Kidney glomerular epithelial cell (primary cell): ENCODE results near the gene CCDC144A.
"Not testable (repeated sequence)": the region's sequence is repeated elsewhere in the genome, so short reads cannot be mapped to it uniquely, and the experiment has no call there.

Source experiments
- DNase-seq: peaks from one replicate; lab custom pipeline; 2025; lab: John Stamatoyannopoulos, UW

CCDC144A gene, protein sequence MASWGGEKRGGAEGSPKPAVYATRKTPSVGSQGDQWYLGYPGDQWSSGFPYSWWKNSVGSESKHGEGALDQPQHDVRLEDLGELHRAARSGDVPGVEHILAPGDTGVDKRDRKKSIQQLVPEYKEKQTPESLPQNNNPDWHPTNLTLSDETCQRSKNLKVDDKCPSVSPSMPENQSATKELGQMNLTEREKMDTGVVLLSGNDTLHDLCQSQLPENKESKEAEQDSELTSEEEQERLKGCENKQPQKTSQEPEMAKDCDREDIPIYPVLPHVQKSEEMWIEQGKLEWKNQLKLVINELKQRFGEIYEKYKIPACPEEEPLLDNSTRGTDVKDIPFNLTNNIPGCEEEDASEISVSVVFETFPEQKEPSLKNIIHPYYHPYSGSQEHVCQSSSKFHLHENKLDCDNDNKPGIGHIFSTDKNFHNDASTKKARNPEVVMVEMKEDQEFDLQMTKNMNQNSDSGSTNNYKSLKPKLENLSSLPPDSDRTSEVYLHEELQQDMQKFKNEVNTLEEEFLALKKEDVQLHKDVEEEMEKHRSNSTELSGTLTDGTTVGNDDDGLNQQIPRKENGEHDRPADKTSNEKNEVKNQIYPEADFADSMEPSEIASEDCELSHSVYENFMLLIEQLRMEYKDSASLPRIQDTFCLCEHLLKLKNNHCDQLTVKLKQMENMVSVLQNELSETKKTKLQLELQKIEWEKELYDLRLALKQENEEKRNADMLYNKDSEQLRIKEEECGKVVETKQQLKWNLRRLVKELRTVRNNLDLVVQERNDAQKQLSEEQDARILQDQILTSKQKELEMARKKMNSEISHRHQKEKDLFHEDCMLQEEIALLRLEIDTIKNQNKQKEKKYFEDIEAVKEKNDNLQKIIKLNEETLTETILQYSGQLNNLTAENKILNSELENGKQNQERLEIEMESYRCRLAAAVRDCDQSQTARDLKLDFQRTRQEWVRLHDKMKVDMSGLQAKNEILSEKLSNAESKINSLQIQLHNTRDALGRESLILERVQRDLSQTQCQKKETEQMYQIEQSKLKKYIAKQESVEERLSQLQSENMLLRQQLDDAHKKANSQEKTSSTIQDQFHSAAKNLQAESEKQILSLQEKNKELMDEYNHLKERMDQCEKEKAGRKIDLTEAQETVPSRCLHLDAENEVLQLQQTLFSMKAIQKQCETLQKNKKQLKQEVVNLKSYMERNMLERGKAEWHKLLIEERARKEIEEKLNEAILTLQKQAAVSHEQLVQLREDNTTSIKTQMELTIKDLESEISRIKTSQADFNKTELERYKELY (N-terminal part only)

DNA sequence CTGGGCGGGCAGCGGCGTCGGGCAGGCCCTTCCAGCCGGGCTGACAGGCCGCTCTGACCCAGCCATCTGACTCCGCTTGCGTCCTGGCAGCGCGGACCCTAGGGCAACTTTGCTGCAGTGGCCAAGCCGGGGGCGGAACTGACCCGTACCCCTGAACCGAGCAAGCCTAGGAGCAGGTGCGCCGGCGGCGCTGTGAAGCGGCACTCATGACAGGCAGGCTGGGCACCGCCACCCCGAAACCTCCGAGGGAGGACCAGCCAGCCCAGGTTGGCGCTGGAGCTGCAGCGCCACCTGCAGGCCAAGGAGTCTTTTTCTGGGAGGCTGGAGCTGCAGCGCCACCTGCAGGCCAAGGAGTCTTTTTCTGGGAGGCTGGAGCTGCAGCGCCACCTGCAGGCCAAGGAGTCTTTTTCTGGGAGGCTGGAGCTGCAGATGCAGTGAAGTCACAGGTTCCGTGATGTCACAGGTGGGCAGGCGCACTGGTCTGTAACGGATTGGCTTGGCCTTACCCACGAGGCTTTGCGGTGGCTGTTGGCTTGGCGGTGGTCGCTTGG is at the start of gene CCDC144A:
TSS of gene CCDC144A (plus strand) at position 511 of the 551 bp plus-strand sequence. CDS start 160 bp downstream, outside the sequence.
- not testable (repeated sequence) for DNase-seq

DNA sequence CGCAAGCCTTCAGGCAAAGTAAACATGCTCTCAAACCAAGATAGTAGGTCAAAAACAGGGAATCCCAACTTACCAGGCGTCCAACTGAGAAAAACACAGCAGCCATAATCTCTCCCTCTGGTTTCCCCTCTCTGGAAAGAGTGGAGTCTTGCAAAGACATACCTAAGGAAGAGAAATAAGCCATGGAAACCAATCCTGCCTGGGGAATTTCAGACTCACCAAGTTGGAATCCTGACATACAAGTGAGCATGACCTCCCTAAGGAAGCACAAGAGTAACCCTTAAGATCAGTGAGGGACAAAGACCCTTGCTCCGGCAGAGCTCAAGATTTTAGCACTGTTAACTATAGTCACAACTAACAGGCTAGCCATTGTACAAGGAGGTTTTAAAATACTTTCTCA is 40.5 kb upstream of the CCDC144A start:
- DNase-seq, result no peak

DNA sequence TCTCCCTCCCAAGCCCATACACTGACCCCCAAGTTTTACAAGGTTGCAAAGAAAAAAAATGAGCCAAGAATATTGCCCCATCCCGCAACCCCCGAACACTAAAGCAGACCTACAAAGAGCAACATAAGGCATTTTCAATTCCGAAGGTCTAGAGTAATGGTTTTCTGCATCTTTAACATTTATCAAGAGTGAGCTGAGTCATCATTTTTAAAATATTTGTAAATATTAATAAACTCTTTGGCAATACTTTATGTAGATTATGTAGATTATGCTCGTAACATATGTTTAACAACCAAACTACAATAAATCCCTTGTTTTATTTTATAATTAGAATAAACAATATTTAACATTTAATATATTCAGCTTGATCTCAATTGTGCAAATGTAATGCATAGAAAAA is 37.8 kb upstream of the CCDC144A start:
- DNase-seq, result no peak

DNA sequence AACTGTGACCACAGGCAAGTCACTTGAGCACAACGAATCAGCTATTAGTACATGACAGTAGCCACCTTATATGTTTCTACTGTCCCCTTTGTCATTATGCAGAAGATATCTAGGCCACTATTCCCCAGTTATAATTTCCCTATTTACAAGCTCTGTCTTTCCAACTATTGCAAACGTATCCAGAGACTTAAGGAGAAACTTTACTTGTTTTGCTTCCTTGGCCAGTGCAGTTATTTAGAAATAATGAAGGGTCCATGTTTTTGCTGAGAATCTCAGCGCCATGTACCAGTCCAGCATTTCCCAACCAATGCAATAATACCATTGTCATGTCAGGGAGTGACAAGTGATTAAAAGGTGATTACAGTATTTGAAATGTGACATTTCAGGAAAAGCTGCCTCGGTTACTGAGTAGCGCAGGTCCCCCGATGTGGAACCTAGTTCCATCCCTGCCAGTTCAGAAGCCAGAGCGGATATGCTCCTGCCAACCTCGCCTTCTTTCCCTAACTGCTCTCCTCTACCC is 37.1 kb upstream of the CCDC144A start:
- no peak for DNase-seq

DNA sequence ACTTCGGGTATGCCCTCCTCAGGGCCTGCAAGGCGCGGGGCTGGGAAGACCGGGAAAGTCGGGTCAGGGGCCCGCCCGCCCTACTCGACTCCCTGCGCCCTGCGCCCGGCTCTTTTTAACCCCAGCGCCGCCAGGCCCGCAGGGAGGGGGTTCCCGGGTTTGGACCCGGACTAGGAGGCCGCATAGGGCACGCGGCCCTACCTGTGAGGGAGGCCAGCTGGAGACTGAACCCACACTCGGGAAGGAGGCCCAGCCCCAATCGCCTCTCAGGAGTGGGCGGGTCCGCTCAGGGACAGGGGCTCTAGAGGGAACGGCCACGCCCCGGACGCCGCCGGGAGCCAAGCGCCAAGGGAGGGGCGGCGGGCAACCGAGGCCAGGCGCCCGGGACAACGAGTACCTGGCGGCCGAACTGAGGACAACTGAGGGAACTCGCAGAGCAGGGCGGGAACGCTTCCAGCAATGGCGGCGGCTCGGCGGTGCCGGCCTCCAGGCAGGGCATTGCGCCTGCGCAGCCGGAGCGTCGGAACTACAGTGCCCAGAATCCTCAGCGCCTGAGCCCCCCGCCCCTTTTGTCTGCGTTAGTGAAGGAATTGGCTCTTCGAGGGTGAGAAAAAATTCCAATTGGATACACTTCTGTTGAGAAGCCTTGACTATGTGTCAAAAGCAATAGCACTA is 36.5 kb upstream of the CCDC144A start, which contains the start of gene ZNF624:
TSS of gene ZNF624 (minus strand) at position 484 of the 675 bp plus-strand sequence.
- peak; percentile 97 for DNase-seq

DNA sequence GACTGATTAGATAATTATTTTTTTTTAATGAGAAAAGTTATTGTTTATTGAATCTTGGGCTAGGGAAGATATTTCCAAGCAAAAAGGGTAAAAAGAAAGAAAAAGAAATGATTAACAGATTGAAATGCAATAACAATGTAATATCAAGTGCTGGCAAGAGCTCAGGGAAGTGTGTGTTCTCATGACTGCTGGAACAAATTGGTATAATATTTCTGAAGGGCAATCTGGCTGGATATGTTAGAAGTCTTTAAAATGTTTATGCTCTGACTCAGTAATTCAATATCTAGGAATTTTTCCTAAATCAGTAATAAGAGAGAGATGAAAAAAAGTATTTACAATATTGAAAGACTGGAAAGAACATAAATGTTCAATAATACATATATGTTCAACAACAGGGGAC is 28.8 kb upstream of the CCDC144A start:
- no peak for DNase-seq

DNA sequence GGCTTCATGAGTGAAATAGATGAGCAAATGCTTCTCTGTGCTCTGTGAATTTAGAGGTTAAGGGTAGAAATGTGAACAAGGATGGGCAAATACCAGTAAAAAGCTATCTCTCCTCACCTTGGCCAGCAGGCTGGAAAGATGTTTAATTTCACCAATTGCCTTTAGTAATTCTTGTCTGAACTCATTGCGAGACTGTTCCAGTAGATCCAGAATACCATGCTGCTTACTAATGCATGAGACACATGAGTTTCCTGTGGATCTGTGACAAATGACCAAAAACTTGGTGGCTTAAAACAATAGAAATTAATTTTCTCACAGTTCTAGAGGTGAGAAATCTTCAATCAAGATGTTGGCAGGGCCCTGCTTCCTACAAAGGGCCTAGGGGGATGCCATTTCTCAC is 27.1 kb upstream of the CCDC144A start:
- DNase-seq, result no peak

DNA sequence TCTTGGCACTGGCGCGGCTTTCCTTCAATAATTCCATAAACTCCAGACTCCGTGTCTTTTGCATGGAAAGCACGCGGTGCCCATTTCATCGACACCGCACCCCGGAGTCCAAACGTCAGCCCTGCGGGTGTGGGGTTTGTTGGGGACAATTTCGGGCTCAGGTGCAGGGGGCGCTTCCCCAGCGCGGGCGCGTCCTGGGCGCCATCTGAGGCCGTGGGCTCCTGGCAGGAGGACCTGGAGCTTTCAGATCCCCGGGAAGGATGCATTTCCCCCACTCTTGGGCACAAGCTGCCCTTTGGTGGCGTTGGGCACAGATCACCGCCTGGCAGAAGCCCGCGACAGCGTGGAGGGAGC is 23.5 kb upstream of the CCDC144A start:
- not testable (repeated sequence) for DNase-seq

DNA sequence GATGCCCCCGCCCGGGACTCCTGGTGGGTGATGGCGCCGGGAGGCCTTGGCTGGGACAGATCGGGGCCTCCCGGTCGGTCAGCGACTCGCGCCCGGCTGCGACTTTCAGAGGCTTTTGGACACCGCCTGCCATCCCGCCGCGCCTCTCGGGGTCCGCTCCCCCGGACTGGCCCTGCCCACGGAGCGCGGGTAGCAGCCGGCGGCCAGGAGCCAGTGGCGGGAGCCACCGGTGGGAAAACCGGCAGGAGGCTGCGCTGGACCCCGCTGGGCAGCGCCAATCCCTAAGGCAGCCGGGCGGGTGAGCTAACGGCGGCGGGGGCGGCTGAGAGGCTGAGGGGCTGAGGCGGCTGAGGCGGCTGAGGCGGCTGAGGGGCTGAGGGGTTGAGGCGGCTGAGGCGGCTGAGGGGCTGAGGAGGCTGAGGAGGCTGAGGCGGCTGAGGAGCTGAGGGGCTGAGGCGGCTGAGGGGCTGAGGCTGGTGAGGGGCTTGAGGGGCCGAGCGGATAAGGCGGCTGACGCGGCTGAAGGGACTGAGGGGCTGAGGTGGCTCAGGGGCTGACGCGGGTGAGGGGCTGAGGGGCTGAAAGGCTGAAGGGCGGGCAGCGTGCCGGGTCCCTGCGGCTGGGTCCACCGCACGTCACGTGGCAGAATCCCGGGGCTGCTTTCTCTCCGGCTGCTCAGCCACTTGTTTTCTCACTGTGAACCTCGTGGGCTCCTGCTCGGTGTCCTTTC is 23.0 kb upstream of the CCDC144A start:
- not testable (repeated sequence) for DNase-seq

DNA sequence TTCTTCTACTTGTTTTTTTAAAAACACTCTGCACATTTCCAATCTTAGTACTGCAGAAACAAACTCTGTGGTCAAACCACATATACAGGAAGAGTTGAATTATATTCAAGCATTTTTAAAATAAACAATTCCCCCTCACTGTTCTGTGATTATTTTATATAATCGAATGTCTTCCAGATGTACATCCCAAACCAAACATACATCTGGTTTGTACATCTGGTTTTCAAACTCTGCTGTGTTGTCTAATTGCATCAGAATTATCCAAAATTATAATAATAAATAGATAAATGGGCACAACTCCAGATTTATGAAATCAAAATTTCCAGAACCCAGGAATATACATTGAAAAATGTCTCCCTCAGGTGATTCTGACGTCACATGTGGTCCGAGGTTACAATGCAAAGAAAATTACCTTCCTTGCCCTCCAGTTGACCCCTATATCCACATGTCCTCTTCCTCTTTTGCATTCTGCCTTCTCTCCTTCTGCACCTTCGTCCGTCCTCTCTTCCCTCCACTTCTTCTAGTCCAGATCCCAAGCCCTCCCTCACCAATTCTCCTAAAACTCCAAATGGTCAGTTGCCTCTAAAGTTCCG is 13.3 kb upstream of the CCDC144A start:
- DNase-seq, result no peak

DNA sequence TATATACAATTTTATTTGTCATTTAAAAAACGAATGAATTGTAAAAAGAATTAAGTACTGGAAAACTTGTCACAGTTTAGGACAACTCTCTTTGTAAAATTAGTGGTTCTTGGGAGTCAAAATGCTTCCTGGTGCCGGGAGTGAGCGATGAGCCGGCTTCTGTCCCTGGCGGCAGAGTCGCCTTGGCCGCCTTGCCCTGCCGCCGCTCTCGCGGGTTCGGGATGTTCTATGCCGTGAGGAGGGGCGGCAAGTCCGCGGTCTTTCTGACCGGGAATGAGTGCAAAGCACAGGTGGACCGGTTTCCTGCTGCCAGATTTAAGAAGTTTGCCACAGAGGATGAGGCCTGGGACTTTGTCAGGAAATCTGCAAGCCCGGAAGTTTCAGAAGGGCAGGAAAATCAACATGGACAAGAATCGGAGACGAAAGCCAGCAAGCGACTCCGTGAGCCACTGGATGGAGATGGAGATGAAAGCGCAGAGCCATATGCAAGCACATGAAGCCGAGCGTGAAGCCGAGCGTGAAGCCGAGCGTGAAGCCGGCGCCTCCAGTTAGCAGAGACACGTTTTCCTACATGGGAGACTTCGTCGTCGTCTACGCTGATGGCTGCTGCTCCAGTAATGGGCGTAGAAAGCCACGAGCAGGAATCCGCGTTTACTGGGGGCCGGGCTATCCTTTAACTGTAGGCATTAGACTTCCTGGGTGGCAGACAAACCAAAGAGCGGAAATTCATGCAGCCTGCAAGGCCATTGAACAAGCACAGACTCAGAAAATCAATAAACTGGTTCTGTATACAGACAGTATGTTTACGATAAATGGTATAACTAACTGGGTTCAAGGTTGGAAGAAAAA is 6.5 kb upstream of the CCDC144A start:
- not testable (repeated sequence) for DNase-seq

DNA sequence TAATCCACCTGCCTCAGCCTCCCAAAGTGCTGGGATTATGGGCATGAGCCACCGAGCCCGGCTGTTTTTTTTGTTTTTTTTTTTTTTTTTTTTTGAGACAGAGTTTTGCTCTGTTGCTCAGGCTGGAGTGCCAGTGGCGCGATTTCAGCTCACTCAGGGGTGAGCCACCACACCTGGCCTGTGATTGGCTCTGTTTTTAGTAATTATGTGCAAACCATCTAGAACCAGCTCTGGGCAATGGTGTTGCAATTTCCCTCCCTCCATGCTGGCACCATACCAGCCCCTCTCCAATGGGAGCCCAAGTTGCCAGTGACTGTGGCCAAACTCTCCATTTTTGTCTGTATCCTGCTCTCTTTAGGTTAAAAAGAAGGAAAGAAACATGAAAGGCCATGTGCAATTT is 4.0 kb upstream of the CCDC144A start:
- not testable (repeated sequence) for DNase-seq

DNA sequence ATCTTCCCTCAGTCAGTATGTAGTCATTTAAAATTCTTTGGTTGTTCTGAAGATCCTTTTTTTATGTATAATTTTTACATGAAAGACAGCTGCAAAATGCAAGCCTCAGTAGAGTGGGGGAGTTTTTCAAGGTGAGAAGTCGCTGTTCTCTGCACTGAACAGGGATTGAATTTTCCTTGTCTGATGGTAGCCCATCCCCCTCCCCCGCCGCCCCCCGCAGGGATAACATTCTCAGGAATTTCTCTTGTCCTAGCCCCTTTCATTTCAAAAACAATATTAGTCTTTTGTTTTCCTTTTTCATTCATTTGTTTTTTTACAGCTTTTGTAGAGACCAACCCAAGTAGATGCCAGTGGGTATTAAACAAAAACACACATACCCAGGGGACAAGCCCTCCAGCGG is 2.9 kb upstream of the CCDC144A start:
- not testable (repeated sequence) for DNase-seq

DNA sequence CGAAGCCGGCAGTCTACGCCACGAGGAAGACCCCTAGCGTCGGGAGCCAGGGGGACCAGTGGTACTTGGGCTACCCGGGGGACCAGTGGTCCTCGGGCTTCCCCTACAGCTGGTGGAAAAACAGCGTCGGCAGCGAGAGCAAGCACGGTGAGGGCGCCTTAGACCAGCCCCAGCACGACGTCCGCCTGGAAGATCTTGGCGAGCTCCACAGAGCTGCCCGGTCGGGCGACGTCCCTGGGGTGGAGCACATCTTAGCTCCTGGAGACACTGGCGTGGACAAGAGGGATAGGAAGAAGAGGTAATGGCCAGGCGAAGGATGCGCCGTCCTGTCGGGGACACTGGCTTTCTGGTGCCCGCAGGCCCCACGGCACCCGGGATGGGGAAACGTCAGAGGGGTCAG is 406 bp downstream of the CCDC144A start:
- not testable (repeated sequence) for DNase-seq

DNA sequence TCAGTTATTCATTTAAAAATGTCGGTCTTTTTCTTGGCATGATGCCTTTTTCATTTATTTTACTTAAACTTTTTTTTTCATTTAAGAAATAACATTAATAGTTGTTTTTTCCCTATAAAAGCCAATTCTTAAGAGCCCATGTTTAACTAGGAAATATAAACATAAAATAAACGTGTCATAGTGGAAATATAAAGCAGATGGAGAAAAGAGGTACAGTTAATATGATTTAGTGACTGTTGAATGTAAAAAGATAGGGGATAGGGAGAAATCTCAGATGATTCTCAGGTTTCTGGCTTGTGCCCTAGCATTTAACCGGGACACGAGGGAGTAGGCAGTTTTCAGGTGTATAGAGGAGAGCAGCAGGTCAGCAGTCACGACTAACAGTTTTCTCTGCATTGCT is 7.6 kb downstream of the CCDC144A start:
- not testable (repeated sequence) for DNase-seq

DNA sequence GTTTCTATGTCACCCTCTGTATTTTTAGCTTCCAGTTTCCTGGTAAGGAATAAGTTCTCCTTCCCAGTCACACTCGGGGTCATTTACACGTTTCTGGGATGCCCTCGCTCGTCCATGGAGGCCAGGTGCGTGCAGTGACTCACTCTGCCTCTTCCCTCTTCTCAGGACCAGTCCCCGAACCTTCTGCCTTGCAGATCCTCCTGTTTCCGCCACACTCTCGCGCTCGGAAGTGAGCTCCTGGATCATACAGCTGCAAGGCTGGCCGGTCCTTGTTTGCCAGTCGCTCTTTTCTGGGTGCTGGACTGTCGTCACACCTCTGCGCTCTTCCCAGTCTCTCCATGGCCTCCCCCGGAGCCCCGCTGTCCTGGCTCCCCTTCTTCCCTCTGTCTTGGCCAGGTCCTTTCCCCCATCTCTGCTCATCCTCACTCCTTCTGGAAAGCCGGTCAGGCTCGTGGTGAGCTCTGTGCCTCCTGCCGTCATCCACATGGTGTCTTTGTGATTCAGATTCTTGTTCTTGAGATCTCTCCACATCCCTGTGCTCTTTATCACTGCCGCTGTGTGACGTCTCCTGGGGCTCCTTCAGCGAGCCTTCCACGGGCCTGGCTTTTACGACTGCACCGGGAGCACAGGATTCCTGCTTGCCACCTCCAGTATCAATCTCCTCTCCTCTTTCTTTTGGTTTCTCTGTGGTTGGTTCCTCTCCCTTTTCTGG is 55.6 kb downstream of the CCDC144A start:
- DNase-seq, result not testable (repeated sequence)

DNA sequence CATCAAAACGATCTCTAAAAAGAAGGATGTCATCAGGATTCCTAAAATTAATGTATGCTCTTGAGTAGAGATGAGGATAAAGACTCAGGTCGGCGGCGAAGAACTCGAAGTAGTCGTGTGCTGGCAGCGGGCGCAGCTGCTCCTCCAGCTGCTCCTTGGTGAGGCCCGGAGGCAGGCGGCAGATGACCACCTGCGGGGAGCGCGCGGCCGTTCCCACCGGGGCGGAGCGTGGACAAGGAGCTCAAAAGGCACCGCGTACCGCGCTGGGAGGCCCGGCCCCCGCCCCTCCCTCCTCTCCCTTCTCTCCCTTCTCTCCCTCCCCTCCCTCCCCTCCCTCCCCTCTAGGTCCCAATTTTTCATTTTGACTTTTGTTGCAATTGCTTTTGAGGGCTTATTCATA is 56.5 kb downstream of the CCDC144A start:
- not testable (repeated sequence) for DNase-seq

DNA sequence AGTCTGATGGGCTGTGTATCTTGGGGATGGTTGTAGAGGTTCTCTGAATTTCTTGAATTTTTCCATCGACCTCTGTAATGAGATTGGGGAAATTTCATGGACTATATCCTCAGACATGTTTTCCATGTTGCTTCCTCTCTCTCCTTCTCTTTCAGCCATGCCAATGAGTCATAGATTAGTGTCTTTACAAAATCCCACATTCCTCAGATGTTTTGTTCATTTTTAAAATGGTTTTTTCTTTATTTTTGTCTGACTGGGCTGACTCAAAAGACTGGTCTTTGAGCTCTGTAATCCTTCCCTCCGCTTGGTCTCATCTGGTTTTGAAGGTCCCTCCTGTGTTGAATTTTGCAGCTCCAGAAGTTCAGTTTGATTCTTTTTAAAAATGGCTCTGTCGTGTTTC is 60.5 kb downstream of the CCDC144A start:
- not testable (repeated sequence) for DNase-seq
